Measurements from ENCODE around the gene GSTA4. TPM values are rescaled to one million over a fixed set of nuclear protein-coding genes. Genes with fewer than 3 reads are reported as not detected.

The GSTA4 gene
- total RNA-seq, 1 donor from 2014 or later: 10.9 TPM

DNA sequence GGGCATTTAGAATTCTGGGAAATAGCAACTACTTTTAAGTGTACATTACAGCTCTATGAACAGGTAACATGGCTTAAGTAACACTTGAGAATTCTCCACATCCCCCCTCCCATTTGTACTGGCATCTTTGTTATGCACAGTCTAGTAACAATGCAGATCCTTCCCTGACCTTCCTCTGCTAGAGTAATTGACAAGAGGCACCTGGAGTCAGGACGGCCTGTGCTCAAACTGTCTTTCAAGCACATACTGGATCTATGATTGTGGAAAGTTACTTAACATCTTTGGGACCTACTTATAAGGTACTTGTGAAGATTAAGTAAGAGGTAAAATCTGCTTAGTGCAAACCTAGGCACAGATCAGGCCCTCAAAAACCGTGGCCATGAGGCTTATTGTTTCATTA is 63.7 kb downstream of the GSTA4 start:
- no peaks in the 10 kb centered on the region for H4K20me1 ChIP-seq (ENCODE audit: insufficient read depth, low read length)
- H3K27me3 ChIP-seq (ENCODE audit: insufficient read depth, low read length): no peaks in the 10 kb centered on the region
- H3K27ac Mint-ChIP-seq (ENCODE audit: unreplicated experiment): no peak overlapping the region
- TF ChIP-seq EZH2 (IDR thresholded peaks at IDR 0.05; ENCODE audit: insufficient read depth, low read length) (no peak), CTCF (IDR thresholded peaks at IDR 0.05; ENCODE audit: insufficient read depth, low read depth, low read length) (no peak)
- no peak for DNase-seq (ENCODE audit: low read depth)
- H3K36me3 Mint-ChIP-seq (ENCODE audit: low read depth, unreplicated experiment): no peaks in the 10 kb centered on the region
- H3K9me3 Mint-ChIP-seq (ENCODE audit: unreplicated experiment): peaks cover 6% of the 10 kb centered on the region
- H2AFZ ChIP-seq (ENCODE audit: low read depth, low read length): no peak overlapping the region
- no peak for FAIRE-seq
- H3K27ac ChIP-seq (ENCODE audit: low read depth, low read length): no peak overlapping the region
- H3K36me3 ChIP-seq (ENCODE audit: insufficient read depth, low read length): no peaks in the 10 kb centered on the region
- peaks cover 9% of the 10 kb centered on the region for H3K4me1 Mint-ChIP-seq (ENCODE audit: low read depth, unreplicated experiment)
- no peak overlapping the region for H3K4me2 ChIP-seq (ENCODE audit: low read length)
- H3K27me3 Mint-ChIP-seq (ENCODE audit: low read depth, unreplicated experiment): peaks cover 5% of the 10 kb centered on the region
- H3K4me1 ChIP-seq (ENCODE audit: insufficient read depth, low read length): peaks cover 10% of the 10 kb centered on the region
- H3K9me3 ChIP-seq (ENCODE audit: insufficient read depth, low read depth, low read length): no peaks in the 10 kb centered on the region
- H3K9ac ChIP-seq (ENCODE audit: low read length): no peak overlapping the region
- no peak overlapping the region for H3K4me3 ChIP-seq (ENCODE audit: insufficient read depth, low read depth, low read length)
- no peak overlapping the region for H3K4me3 Mint-ChIP-seq (ENCODE audit: unreplicated experiment)
- no peaks in the 10 kb centered on the region for H3K79me2 ChIP-seq (ENCODE audit: insufficient read depth, low read length)

DNA sequence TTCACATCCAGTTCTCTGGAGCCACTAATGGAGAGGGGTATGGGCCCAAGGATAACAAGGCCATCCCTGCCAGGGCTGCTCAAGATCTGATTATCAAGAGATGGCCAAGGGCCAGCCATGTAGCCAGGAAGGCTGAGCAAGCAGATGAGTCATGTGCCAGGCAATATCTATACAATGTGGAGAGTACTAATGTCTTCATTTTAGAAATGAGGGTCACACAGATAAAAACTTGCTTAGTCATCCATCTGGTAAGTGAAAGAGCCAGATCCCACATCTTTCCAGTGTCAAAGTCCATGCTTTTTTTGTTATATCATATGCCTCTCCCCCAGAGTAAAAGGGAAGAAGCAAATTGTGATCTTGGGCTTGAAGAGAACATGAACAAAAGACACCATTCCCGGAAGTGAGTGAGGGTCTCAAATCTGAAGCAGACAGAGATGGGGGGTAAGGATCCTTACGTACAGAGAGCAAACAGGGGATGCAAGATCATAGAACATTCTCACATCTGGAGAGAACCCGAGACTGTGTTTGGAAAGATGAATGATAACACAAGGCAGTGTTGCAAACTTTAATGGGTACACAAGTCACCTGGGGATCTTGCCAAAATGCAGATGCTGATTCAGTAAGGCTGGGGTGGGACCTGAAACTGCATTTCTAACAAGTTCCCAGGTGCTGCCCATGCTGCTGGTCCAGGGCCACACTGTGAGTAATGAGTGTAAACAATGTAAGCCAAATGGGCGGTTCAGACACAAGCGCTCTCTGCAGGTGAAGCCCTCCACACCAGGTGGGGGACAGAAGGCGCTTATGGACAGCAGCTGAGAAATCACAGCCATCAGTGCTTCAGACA is 65.5 kb downstream of the GSTA4 start:
- H3K36me3 ChIP-seq (ENCODE audit: insufficient read depth, low read length): no peaks in the 10 kb centered on the region
- Mint-ChIP-seq H3K9me3 (ENCODE audit: unreplicated experiment) (peaks cover 6% of the 10 kb centered on the region), H3K27ac (ENCODE audit: unreplicated experiment) (no peak overlapping the region), H3K4me3 (ENCODE audit: unreplicated experiment) (no peak overlapping the region), H3K4me1 (ENCODE audit: low read depth, unreplicated experiment) (peaks cover 9% of the 10 kb centered on the region), H3K36me3 (ENCODE audit: low read depth, unreplicated experiment) (no peaks in the 10 kb centered on the region), H3K27me3 (ENCODE audit: low read depth, unreplicated experiment) (peaks cover 5% of the 10 kb centered on the region)
- no peak overlapping the region for H3K4me3 ChIP-seq (ENCODE audit: insufficient read depth, low read depth, low read length)
- FAIRE-seq (peak; percentile 68), DNase-seq (ENCODE audit: low read depth) (peak; percentile 87)
- no peak overlapping the region for H2AFZ ChIP-seq (ENCODE audit: low read depth, low read length)
- no peaks in the 10 kb centered on the region for H4K20me1 ChIP-seq (ENCODE audit: insufficient read depth, low read length)
- no peaks in the 10 kb centered on the region for H3K9me3 ChIP-seq (ENCODE audit: insufficient read depth, low read depth, low read length)
- TF ChIP-seq EZH2 (IDR thresholded peaks at IDR 0.05; ENCODE audit: insufficient read depth, low read length) (no peak), CTCF (IDR thresholded peaks at IDR 0.05; ENCODE audit: insufficient read depth, low read depth, low read length) (no peak)
- no peaks in the 10 kb centered on the region for H3K27me3 ChIP-seq (ENCODE audit: insufficient read depth, low read length)
- H3K79me2 ChIP-seq (ENCODE audit: insufficient read depth, low read length): no peaks in the 10 kb centered on the region
- peak overlapping the region; percentile 56 for H3K4me2 ChIP-seq (ENCODE audit: low read length)
- H3K4me1 ChIP-seq (ENCODE audit: insufficient read depth, low read length): peaks cover 10% of the 10 kb centered on the region
- peak overlapping the region; percentile 46 for H3K27ac ChIP-seq (ENCODE audit: low read depth, low read length)
- H3K9ac ChIP-seq (ENCODE audit: low read length): no peak overlapping the region

Other genes starting within 250 kb of the GSTA4 start
- not detected in 2 replicates for gene GSTA2, start 231.8 kb downstream of the GSTA4 start, total RNA-seq
- gene GSTA1, start 191.5 kb downstream of the GSTA4 start, total RNA-seq: 0.38 and 0.39 TPM in 2 replicates
- gene GSTA5, start 154.5 kb downstream of the GSTA4 start, total RNA-seq: not detected in 2 replicates
- not detected in 2 replicates for gene GSTA3, start 85.6 kb downstream of the GSTA4 start, total RNA-seq
- gene CILK1, start 66.5 kb upstream of the GSTA4 start, total RNA-seq: 15.6 and 17.4 TPM in 2 replicates
- 72.6 and 80.2 TPM in 2 replicates for gene FBXO9, start 70.1 kb upstream of the GSTA4 start, total RNA-seq
- gene GCM1, start 153.6 kb upstream of the GSTA4 start, total RNA-seq: not detected in 2 replicates

Data from astrocyte (in vitro differentiated cells and primary cell).